NT2/D1 (cell line): ENCODE measurements around the gene TSKS.

Experiments
- SUZ12 ChIP-seq: IDR thresholded peaks from 2 replicates; pipeline ENCODE4 v1.6.1; 2011; ENCODE audit not compliant: insufficient read length, insufficient read depth; ENCODE audit errors: extremely low read depth
- ZNF274 ChIP-seq: IDR thresholded peaks from 2 replicates; pipeline ENCODE4 v1.6.1; 2011; ENCODE audit warnings: mild to moderate bottlenecking, low read depth, low read length

DNA sequence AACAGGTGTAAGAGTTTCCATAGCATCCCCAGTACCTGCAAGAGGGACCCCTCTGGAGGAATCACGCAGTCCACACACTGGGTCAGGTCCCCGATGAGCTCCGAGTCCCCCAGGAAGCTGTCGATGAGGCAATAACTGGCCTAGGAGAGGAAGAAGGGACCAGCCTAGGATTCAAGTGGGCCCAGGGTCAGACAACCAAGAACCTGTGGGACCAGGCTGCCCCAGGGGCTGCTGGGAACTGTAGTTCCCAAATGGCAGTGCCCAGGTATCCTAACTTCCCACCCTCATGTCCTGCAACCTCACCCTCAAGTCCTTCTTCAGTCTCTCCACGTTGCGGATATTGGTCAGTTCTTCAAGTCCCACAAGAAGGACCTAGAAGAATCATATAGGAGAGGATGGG, 48.2 kb upstream of the TSKS start:
- TF ChIP-seq SUZ12 (no peak), ZNF274 (no peak)
